HUES6 (cell line): Measurements from ENCODE around the gene GPAT2.
"Not testable (repeated sequence)": the region's sequence is repeated elsewhere in the genome, so short reads cannot be mapped to it uniquely, and the experiment has no call there.

Experiments used
- H3K27ac ChIP-seq: 2 replicates; pipeline ENCODE4 v1.7.0; 2013; ENCODE audit warnings: low read depth, mild to moderate bottlenecking, low read length, inconsistent platforms
- H3K27me3 ChIP-seq: 2 replicates; pipeline ENCODE4 v1.6.1; 2013; ENCODE audit warnings: low read length; ENCODE audit not compliant: control insufficient read depth, insufficient read depth
- H3K36me3 ChIP-seq: 2 replicates; pipeline ENCODE4 v1.6.1; 2013; ENCODE audit warnings: low read length; ENCODE audit not compliant: control insufficient read depth, insufficient read depth
- H3K4me1 ChIP-seq: 2 replicates; pipeline ENCODE4 v1.6.1; 2013; ENCODE audit warnings: low read length; ENCODE audit not compliant: control insufficient read depth, insufficient read depth
- H3K4me3 ChIP-seq: 2 replicates; pipeline ENCODE4 v1.5.1; 2013; ENCODE audit warnings: low read depth, low read length
- H3K9ac ChIP-seq: one replicate; pipeline ENCODE4 v1.6.1; 2013; ENCODE audit warnings: mild to moderate bottlenecking, low read length
- H3K9me3 ChIP-seq: 2 replicates; pipeline ENCODE4 v1.6.1; 2013; ENCODE audit warnings: low read depth, low read length; ENCODE audit not compliant: control insufficient read depth, insufficient read depth

Gene GPAT2

DNA sequence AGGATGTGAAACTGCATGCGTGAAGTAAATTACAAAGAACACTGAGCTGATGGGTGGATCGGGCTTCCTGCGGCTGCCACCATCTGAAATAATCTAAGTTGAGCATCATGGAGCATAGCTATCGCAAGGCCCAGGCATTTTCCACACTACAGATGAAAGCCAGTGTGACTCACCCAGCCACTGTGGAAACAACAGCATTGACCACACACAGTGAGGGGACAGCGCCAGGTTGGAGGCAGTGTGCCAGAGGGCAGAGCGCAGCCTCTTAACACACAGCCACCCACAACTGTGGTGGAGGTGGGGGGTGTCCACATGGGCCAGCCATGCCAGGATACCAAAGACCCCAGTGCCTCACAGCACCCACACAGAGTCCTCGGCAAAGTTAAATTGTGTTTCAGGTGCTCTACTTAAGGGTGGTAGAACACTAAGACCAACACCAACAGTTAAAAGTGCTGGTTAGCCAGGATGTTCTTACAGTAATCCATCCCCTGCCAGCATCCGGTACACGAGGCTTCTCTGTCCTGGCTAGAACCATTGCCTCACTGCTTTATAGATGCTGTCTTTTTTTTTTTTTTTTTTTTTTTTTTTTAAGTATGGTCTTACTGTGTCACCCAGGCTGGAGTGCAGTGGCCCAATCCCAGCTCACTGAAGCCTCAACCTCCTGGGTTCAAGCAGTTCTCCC is 14.7 kb downstream of the GPAT2 start:
- H3K9me3 ChIP-seq, H3K9ac ChIP-seq, H3K4me3 ChIP-seq: not testable (repeated sequence)

DNA sequence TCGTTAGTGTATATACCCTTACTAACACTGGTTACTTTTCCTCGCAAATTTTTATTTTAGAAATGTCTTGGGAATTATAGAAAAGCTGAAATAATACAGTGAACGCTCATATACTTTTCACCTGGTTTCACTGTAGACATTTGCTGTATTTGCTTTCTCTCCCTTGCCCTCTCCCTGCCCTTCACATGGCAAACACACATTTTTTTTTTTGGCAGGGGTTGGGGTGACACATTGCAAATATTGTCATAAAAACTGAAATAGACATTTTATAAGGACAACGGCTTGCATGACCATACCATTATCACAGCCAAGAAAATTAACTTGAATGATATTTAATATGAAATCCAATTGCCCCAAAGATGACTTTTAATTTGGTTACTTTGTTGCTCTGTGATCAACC is 18.4 kb downstream of the GPAT2 start:
- H3K9me3 ChIP-seq, H3K4me1 ChIP-seq, H3K4me3 ChIP-seq, H3K9ac ChIP-seq, H3K27ac ChIP-seq, H3K27me3 ChIP-seq, H3K36me3 ChIP-seq: not testable (repeated sequence)

More for the DNA sequence above, 14.7 kb downstream of the GPAT2 start:
- not testable (repeated sequence) for H3K4me1 ChIP-seq, H3K27me3 ChIP-seq, H3K36me3 ChIP-seq, H3K27ac ChIP-seq

DNA sequence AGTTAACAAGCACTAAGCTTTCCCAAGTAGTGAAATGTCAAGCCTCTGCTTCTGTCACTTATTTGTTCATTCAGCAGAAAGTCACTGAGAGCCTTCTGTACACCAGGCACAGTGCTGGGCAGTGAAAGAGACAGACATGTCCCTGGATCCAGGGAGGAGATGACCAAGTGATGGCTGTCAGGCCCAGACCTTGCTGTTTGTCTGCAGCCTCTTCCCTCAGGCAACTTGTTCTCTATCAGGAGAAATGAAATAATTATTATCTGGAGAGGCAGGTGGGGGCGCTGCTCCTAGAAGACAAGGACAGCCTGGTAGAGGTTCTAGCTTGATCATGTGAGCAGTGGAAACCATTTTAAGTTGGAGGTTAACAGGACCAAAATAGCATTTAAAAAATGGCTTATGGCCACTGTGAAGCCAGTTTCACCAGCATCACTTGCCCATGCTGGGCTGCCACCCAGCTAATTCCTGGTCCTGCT is 21.9 kb downstream of the GPAT2 start:
- H3K4me1 ChIP-seq, H3K27ac ChIP-seq, H3K36me3 ChIP-seq, H3K27me3 ChIP-seq, H3K9me3 ChIP-seq, H3K4me3 ChIP-seq: not testable (repeated sequence)
- peak overlapping the region; percentile 26 for H3K9ac ChIP-seq

DNA sequence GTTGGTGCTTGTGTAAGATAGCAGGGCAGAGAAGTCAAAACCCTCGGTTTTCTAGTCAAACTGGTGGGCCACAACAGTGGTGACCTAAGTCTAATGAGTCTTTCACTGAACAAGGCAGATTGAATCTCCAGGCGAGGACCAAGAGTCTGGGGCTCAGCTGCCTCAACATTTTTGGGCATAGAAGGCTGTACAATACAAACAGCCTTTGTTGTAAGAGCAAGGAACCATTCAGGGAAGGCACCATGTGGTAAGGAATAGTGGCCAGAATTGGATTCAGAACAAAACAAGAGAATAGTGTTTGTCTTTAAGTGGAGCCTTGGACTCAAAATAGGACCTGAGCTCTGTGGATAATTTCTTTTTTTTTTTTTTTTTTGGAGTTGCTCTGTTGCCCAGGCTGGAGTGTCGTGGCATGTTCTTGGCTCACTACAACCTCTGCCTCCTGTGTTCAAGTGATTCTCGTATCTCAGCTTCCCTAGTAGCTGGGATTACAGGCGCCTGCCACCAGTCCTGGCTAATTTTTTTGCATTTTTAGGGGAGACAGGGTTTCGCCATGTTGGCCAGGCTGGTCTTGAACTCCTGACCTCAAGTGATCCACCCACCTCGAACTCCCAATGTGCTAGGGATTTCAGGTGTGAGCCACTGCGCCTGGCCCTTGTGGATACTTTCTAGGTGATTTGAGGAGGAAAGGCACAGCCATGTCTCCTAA is 22.5 kb downstream of the GPAT2 start:
- not testable (repeated sequence) for H3K4me1 ChIP-seq

DNA sequence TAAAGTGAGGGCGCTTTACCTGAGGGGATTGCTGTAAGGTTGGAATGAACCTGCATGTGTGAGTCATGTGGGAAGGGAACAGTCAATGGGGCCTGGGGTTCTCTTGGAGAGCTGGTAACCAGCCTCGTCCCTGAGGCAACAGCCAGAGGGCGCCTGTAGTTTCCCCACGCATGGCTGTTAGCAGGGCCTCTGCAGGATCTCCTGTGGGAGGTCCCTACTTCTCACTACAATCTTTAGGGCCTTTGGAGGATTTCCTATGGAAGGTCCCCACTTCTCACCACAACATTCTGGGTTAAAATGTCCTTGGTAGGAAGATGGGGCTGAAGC is 23.6 kb downstream of the GPAT2 start:
- not testable (repeated sequence) for H3K36me3 ChIP-seq, H3K4me1 ChIP-seq, H3K27me3 ChIP-seq, H3K27ac ChIP-seq, H3K9ac ChIP-seq, H3K9me3 ChIP-seq
- peak overlapping the region; percentile 54 for H3K4me3 ChIP-seq

More for the DNA sequence above, 22.5 kb downstream of the GPAT2 start:
- not testable (repeated sequence) for H3K27ac ChIP-seq, H3K27me3 ChIP-seq, H3K9me3 ChIP-seq, H3K4me3 ChIP-seq, H3K36me3 ChIP-seq
- peak overlapping the region; percentile 26 for H3K9ac ChIP-seq

DNA sequence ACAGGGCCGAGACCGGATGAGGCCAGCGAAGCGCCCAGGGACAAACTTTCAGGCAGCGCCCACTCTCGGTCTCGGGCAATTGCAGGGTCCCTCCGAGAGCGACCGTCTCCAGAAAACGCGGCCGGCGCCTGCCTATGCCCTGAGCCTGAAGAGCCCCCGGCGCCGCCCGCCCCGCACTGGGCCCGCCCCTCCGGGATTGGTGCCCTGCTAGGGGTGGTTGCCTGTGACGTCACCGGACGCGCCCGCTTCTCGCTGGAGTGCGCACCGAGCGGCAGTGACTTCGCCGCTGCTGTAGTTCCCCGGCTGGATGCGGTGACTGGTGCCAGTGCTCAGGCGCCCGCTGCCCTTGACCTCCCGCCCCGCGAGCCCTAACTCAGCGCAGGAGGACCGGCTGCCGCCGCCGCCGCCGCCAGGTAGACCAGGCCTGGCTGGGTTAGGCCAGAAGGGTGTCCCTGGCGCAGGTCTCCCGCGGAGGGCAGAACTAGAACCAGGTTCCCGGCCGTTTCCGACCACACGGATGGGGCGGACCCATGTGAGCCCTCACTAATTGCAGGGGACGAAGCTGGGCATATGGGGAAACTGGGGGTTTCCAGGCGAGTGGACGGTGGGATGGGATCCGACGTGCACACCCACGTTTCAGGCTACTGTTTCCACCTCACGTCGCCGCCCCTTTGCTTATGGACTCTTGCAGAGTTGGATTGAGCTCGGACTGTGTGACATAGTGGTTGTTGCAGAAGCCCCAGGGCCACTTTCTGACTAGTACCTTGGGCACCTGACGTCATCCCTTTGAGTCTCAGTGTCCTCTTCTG is 24.2 kb downstream of the GPAT2 start:
- not testable (repeated sequence) for H3K4me1 ChIP-seq, H3K9me3 ChIP-seq, H3K9ac ChIP-seq, H3K36me3 ChIP-seq, H3K27me3 ChIP-seq, H3K27ac ChIP-seq
- H3K4me3 ChIP-seq = peak overlapping the region; percentile 66

DNA sequence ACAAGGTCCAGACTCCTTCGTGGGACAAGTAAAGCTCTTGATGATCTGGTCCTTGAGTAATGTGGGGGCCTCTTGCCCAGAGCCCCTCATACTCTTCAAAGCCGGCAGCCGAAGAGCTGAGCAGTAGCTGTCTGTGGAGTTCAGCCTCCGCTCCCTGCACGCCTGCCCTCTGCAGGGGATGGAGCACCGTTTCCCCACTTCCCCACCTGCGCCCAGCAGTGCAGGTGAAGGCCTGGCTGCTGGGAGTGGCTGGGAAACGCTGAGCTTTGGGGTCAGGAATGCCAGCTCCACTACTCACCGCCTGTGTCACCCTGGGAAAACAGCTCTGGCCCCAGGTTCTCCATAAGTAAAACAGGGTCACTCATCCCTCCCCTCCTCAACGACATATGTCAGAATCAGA is 24.9 kb downstream of the GPAT2 start:
- not testable (repeated sequence) for H3K9ac ChIP-seq, H3K27me3 ChIP-seq, H3K36me3 ChIP-seq, H3K9me3 ChIP-seq, H3K27ac ChIP-seq, H3K4me1 ChIP-seq
- H3K4me3 ChIP-seq = peak overlapping the region; percentile 66

DNA sequence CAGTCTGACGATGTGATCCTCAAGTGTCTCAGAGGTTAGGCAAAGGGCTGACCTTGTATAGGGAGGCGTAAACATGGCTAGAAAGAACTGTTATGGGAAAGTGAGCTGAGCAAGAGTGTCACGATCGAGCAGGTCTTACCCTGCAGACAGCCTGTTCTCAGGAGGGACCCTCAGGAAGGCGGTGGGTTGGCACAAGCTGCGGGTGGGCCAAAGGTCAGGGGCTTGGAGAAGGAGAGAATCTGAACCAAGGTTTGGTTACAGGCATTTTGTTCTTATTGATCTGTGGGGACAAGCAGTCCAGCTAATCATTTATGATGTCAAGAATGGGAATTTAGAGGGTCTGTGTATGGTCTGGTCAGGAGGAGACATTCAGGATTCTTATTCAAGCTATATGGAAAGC is 26.7 kb downstream of the GPAT2 start:
- H3K9me3 ChIP-seq, H3K9ac ChIP-seq, H3K4me3 ChIP-seq, H3K4me1 ChIP-seq, H3K36me3 ChIP-seq, H3K27me3 ChIP-seq, H3K27ac ChIP-seq: not testable (repeated sequence)

DNA sequence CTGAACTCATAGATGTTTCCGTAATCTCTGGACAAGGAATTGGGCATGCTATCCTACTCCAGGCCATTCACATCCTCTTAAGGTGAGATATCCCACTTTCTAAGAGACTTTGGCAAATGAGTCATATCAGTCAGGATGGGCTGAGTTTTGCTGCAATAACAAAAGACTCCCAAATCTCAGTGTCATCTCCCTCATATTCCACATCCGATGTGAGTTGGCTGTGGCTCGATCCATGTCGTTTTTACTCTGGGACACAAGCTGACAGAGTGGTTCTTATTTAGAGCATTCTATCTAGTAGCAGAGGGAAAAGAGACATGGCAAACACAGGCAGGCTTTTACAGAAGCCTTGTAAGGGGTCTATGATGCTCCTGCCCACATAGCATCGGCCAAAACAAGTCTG is 28.5 kb downstream of the GPAT2 start:
- not testable (repeated sequence) for H3K9ac ChIP-seq

DNA sequence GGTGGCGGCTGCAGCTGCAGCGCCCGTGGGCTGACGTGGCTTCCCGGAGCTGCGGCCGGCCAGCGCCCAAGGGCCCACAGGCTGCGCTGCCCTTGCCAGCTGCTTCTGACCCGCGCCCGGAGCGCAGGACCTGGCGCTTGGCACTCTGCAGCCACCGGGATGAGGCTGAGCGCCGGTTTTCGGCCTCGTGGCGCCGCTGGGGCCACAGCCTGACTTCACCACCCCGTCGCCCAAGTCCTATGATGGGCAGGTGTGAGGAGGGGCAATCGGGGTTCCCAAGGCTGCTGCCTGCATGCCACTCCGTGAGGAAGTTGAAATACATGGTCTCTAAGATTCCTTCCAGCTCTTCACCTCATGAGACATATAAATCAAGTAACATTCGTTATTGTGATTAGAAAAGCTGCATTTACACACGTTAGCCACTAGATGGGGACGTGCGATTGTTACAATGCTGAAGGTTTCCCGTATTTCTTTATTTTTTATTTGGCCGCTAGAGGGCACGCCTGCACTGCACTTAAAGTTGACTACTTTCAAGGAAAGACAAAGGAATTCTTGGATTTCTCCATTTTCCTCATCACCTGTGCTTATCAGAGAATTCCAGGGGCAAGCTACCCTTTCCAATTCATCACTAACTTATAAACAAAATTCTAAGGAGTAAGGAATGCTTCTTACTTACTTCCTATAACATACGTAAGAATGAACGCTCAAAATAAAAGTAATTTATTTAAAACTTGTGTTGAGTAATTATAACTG is 42.0 kb downstream of the GPAT2 start:
- Histone ChIP-seq H3K9ac (peak overlapping the region; percentile 74), H3K4me3 (peak overlapping the region; percentile 84)
- H3K4me1 ChIP-seq, H3K27me3 ChIP-seq, H3K36me3 ChIP-seq, H3K9me3 ChIP-seq, H3K27ac ChIP-seq: not testable (repeated sequence)

More for the DNA sequence above, 28.5 kb downstream of the GPAT2 start:
- not testable (repeated sequence) for H3K4me1 ChIP-seq, H3K9me3 ChIP-seq, H3K27me3 ChIP-seq, H3K27ac ChIP-seq, H3K36me3 ChIP-seq, H3K4me3 ChIP-seq

DNA sequence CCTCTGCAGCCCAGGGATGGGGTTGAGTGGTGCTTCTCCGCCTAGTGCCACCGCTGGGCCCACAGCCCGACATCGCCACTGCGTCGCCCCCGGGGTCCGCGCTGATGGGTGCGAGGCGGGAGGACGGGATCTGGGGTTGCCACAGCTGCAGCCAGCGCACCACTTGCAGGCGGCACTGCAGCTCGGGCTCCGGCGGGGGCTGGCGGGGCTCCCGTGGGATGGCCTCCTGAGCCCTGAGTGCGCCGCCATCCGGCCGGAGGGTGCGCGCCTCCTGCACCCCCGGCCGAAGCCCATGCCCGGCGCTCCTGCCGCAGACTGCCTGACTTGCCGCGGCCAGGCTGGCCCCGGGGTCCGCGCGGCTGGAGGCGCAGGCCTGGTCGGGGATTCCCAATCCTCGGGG is 42.6 kb downstream of the GPAT2 start:
- not testable (repeated sequence) for H3K27ac ChIP-seq
- peak overlapping the region; percentile 74 for H3K9ac ChIP-seq

More for the DNA sequence above, 42.6 kb downstream of the GPAT2 start:
- H3K27me3 ChIP-seq, H3K4me1 ChIP-seq, H3K9me3 ChIP-seq, H3K36me3 ChIP-seq: not testable (repeated sequence)
- H3K4me3 ChIP-seq = peak overlapping the region; percentile 84
